ENCODE measurements around the gene FNBP1.
"Not testable (repeated sequence)": the region's sequence is repeated elsewhere in the genome, so short reads cannot be mapped to it uniquely, and the experiment has no call there.

The FNBP1 gene

GRCh38 chr9:130022566-130023143 is 20.3 kb downstream of the FNBP1 start:
- no peak for DNase-seq (ENCODE audit: low read depth in 1 of 2, low spot score in 1 of 2)

DNA sequence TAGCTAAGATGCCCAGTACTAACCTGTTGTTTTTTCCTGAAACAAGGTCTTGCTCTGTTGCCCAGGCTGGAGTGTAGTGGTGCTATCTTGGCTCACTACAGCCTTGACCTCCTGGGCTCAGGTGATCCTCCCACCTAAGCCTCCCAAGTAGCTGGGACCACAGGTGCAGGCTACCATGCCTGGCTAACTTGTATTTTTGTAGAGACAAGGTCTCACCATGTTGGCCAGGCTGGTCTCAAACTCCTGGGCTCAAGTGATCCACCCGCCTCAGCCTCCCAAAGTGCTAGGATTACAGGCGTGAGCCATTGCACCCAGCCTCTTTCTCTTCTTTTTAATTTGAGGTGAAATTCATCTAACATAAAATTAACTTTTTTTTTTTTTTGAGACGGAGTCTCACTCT is 21.1 kb downstream of the FNBP1 start:
- DNase-seq (ENCODE audit: low read depth in 1 of 2, low spot score in 1 of 2): not testable (repeated sequence)

GRCh38 chr9:130021123-130021522 is 21.9 kb downstream of the FNBP1 start:
- no peak for DNase-seq (ENCODE audit: low read depth in 1 of 2, low spot score in 1 of 2)

DNA sequence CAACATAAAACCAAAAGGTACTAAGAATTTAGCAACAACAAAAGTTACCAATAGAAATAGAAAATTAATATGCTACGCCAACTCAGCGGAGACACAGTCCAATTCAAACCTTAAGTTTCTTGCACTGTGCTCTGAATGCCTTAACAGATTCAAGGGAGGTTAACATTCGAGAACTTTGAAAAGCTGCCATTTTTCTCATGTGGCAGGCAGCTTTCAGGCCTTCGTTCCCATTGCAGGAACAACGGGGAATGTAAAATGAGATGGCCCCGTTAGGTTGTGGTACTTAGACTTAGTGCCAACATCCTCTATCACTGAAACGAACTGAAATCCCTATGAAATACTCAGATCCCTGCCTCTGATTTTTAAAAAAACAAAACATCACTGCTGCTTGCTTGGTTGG is 22.4 kb downstream of the FNBP1 start:
- no peak for DNase-seq (ENCODE audit: low read depth in 1 of 2, low spot score in 1 of 2)

- DNase-seq (ENCODE audit: low read depth in 1 of 2, low spot score in 1 of 2): no peak
Measured at GRCh38 chr9:130018265-130018664, 24.7 kb downstream of the FNBP1 start.

GRCh38 chr9:130017510-130017909 is 25.5 kb downstream of the FNBP1 start:
- not testable (repeated sequence) for DNase-seq (ENCODE audit: low read depth in 1 of 2, low spot score in 1 of 2)

DNA sequence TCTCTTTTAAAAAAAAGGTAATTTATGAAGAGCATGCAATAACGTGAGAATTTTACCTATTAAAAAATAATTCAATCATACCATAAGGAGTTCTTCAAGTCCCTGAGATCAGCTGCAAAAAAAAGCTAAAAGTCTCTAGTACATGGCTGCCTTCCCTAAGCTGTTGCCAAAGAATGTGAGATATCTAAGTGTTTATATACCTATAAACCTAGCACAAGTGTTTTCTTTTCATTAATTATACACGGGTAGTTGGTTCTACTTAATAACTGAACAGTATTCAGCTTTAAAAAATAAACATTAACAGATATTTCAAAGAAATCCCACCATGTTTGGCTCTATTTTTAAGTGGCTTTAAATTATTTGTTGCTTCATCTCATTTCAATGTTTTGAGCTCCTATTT is 25.9 kb downstream of the FNBP1 start:
- DNase-seq (ENCODE audit: low read depth in 1 of 2, low spot score in 1 of 2): no peak

GRCh38 chr9:130015353-130016019 is 27.5 kb downstream of the FNBP1 start:
- DNase-seq (ENCODE audit: low read depth in 1 of 2, low spot score in 1 of 2): no peak

DNA sequence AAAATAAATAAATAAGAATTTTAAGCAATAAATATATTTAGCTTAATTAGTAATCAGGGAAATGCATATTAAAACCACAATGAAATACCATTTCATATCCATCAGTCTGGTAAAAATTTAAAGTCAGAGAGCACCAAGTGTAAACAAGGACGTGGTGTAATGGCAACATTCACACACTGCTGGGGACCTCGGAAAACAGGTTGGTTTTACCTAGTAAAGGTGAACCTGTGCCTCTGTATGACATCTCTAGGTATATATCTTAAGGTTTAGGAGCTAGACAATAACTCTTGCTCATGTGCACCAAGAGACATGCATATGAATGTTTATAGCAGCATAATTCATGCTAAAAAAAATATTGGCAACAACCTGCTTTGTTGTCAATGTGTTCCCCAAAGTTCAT is 29.7 kb downstream of the FNBP1 start:
- DNase-seq (ENCODE audit: low read depth in 1 of 2, low spot score in 1 of 2): no peak

DNA sequence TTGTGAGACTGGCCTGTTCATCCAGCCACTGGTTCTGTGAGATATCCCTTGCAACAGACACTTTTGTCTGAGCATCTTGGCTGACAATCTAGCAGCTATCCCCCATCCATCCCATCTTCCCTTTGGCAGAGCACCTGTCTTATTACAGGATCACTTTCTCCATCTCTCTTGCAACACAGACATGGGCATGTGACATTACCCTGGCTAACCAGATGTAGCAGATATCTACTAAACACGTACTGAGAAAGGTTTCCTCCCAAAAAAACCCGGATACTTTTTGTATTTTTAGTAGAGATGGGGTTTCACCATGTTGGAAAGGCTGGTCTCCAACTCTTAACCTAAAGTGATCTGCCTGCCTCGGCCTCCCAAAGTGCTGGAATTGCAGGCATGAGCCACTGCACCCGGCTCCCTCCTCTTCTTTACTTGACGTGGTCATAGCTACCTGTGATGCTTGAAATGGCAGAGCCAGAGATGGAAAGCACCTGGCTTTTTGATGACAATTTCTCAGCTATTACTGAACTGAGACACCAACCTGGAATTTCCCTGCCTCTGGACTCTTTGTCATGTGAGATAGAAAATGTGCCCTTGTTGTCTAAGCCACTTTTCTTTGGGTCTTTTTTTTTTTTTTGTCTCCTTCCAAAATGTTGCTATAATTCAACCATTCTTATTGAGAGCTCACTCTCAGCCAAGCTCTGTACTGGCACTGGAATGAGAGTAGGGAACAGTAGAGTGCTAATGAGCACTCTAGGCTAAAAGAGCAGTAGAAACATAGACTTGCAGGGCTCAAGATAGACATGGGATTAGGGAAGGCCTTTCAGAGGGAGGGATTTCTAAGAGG is 32.6 kb downstream of the FNBP1 start:
- DNase-seq (ENCODE audit: low read depth in 1 of 2, low spot score in 1 of 2): peak in 1 of 2 donors; percentile 58

DNA sequence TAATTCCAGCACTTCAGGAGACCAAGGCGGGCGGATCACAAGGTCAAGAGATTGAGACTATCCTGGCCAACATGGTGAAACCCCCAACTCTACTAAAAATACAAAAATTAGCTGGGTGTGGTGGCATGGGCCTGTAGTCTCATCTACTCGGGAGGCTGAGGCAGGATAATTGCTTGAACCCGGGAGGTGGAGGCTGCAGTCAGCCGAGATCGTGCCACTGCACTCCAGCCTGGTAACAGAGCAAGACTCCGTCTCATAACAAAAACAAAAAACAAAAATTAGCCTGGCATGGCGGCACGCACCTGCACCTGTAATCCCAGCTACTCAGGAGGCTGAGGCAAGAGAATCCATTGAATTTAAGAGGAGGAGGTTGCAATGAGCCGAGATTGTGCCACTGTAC is 33.4 kb downstream of the FNBP1 start:
- DNase-seq (ENCODE audit: low read depth in 1 of 2, low spot score in 1 of 2): not testable (repeated sequence)

DNA sequence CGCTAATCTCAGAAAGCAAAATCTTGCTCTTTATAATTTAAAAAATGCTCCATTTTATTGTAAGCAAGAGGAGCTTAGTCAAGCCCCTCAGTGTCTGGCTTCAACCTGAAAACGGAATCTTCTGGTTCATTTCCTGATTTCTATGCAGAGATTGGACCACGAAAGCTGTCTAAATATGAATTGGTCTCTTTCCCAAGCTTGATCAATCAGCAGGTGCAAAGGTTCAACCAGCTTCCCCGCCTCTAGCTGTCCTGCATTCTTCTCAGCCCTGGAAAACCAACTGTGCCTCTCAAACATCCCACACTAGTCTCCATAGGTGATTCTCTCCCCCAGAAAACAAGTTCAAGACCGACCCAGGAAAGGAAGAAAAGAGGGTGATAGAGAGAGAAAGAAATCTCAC is 34.5 kb downstream of the FNBP1 start:
- DNase-seq (ENCODE audit: low read depth in 1 of 2, low spot score in 1 of 2): no peak

DNA sequence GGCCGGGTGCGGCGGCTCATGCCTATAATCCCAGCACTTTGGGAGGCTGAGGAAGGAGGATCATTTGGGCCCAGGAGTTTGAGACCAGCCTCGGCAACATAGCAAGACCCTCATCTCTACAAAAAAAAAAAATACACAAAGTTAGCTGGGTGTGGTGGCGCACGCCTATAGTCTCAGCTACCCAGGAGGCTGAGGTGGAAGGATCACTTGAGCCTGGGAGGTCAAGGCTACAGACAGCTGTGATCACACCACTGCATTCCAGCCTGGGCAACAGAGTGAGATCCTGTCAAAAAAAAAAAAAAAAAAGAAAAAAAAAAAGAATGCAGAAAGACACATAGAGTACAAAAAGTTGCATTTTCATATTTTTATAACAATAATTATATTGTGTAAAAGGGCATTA is 36.0 kb downstream of the FNBP1 start:
- DNase-seq (ENCODE audit: low read depth in 1 of 2, low spot score in 1 of 2): not testable (repeated sequence)

- no peak for DNase-seq (ENCODE audit: low read depth in 1 of 2, low spot score in 1 of 2)
Measured at GRCh38 chr9:130003943-130004552, 38.9 kb downstream of the FNBP1 start.

DNA sequence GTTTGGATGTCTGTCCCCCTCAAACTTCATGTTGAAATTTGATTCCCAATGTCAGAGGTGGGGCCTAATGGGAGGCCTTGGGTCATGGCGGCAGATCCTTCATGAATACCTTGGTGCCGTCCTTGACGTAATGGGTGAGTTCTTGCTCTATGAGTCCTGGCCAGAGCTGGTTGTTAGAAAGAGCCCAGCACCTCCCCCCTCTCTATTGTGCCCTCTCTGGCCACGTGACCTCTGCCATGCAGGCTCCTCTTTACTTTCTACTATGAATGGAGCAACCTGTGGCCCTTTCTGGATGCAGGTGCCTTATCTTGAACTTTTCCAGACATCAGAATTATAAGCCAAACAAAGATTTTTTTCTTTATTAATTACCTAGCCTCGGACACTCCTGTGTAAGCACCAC is 40.7 kb downstream of the FNBP1 start:
- no peak for DNase-seq (ENCODE audit: low read depth in 1 of 2, low spot score in 1 of 2)

- DNase-seq (ENCODE audit: low read depth in 1 of 2, low spot score in 1 of 2): no peak
Measured at GRCh38 chr9:130001190-130001589, 41.8 kb downstream of the FNBP1 start.

DNA sequence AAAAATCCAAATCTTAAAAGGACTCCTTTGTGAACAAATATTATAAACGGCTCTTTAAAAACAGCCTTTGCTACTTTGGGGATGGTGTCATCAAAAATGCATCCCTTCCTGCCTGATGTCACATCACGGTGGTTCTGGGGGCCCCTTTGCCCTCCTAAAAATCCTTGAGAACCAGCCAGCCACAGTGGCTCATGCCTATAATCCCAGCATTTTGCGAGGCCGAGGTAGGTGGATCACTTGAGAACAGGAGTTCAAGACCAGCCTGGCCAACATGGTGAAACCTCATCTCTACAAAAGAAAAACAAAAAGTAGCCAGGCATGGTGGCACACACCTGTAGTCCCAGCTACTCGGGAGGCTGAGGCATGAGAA is 43.9 kb downstream of the FNBP1 start:
- DNase-seq (ENCODE audit: low read depth in 1 of 2, low spot score in 1 of 2): no peak

GRCh38 chr9:129998491-129999140 is 44.4 kb downstream of the FNBP1 start:
- DNase-seq (ENCODE audit: low read depth in 1 of 2, low spot score in 1 of 2): no peak

DNA sequence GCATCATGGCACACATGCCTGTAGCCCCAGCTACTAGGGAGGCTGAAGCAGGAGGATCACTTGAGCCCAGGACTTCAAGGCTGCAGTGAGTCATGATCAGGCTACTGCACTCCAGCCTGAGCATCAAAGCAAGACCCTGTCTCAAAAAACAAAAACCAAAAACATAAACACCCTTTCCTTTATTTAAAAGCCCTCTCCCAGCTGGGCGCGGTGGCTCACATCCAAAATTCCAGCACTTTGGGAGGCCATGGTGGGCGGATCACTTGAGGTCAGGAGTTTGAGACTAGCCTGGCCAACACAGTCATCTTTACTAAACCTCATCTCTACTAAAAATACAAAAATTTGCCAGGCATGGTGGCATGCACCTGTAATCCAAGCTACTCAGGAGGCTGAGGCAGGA is 45.3 kb downstream of the FNBP1 start:
- not testable (repeated sequence) for DNase-seq (ENCODE audit: low read depth in 1 of 2, low spot score in 1 of 2)

GRCh38 chr9:129996161-129996830 is 46.7 kb downstream of the FNBP1 start:
- no peak for DNase-seq (ENCODE audit: low read depth in 1 of 2, low spot score in 1 of 2)

All from activated CD4-positive, alpha-beta T cell treated with anti-CD3 and anti-CD28 coated beads, Interleukin-2, amount 50 U/mL, for 24 hours (primary cell).